Caco-2 (cell line): ENCODE data around the gene IRF2BP2. TPM values are rescaled to one million over a fixed set of nuclear protein-coding genes. Genes with fewer than 3 reads are reported as not detected.
A peak's percentile ranks its signal among the peaks of the same experiment; 100 is the strongest.

Experiments
- BruUV-seq: library from RNA; stranded (reverse); fragments of 400-500 nt; replicated peaks from 2 replicates; lab custom pipeline; 2021; lab: Mats Ljungman, UMichigan
- CTCF ChIA-PET: fragments of 300-600 bp; sonication (Branson Sonifier 250); formaldehyde crosslinking; loops from one replicate; lab custom pipeline; 2022; ENCODE audit warnings: antibody characterized with exemption; lab: Charles Lee
- POLR2A ChIA-PET: fragments of 300-600 bp; sonication (Branson Sonifier 250); formaldehyde crosslinking; loops from one replicate; lab custom pipeline; 2022; ENCODE audit warnings: antibody characterized with exemption; lab: Charles Lee
- DNase-seq, 2 experiments: peaks; one replicate each; pipeline versions ENCODE4 v3.0.0 to v3.0.0-alpha.2; 2020 to 2022
- H3K27me3 ChIP-seq: replicated peaks from 2 replicates; pipeline ENCODE4 v1.6.0; 2011; ENCODE audit warnings: low read length; ENCODE audit not compliant: control insufficient read depth, insufficient read depth
- H3K36me3 ChIP-seq: 2 replicates; pipeline ENCODE4 v1.5.1; 2011; ENCODE audit warnings: low read length; ENCODE audit not compliant: control insufficient read depth, insufficient read depth
- H3K4me1 ChIP-seq: fragments of 250-450 bp; sonication (Bioruptor Pico); 2 replicates; pipeline ENCODE4 v1.5.1; 2020; ENCODE audit warnings: mild to moderate bottlenecking
- H3K4me3 ChIP-seq: 2 replicates; pipeline ENCODE4 v1.5.1; 2011; ENCODE audit warnings: low read depth, mild to moderate bottlenecking, control low read depth, low read length
- H3K9me3 ChIP-seq: fragments of 250-450 bp; sonication (Bioruptor Pico); 2 replicates; pipeline ENCODE4 v1.5.1; 2020; ENCODE audit warnings: mild to moderate bottlenecking, moderate library complexity
- H3K27ac Mint-ChIP-seq: one replicate; pipeline ENCODE4 v1.8.0; 2022; ENCODE audit warnings: mixed read lengths; ENCODE audit not compliant: unreplicated experiment
- H3K27me3 Mint-ChIP-seq: one replicate; pipeline ENCODE4 v1.8.0; 2022; ENCODE audit warnings: mixed read lengths; ENCODE audit not compliant: insufficient read depth, unreplicated experiment
- H3K36me3 Mint-ChIP-seq: one replicate; pipeline ENCODE4 v1.8.0; 2022; ENCODE audit warnings: mild to moderate bottlenecking, mixed read lengths; ENCODE audit not compliant: insufficient read depth, unreplicated experiment
- H3K4me1 Mint-ChIP-seq: one replicate; pipeline ENCODE4 v1.8.0; 2022; ENCODE audit warnings: low read depth, mixed read lengths; ENCODE audit not compliant: unreplicated experiment
- H3K4me3 Mint-ChIP-seq: one replicate; pipeline ENCODE4 v1.8.0; 2022; ENCODE audit warnings: mild to moderate bottlenecking, moderate library complexity, mixed read lengths; ENCODE audit not compliant: unreplicated experiment
- H3K9me3 Mint-ChIP-seq: one replicate; pipeline ENCODE4 v1.8.0; 2022; ENCODE audit warnings: mixed read lengths; ENCODE audit not compliant: unreplicated experiment
- CTCF ChIP-seq, 2 experiments: fragments of 200-600 bp in 1 of 2; IDR thresholded peaks; 1 replicate in 1 of 2; 2 replicates in 1 of 2; pipeline versions ENCODE4 v1.5.1 to v1.8.0; 2011 to 2022; ENCODE audit warnings: antibody characterized with exemption in 1 of 2, control low read depth in 1 of 2, inconsistent platforms in 1 of 2, low read depth in 1 of 2, low read length in 1 of 2, mild to moderate bottlenecking in 1 of 2, moderate library complexity in 1 of 2; ENCODE audit not compliant: insufficient read depth in 1 of 2, severe bottlenecking in 1 of 2, unreplicated experiment in 1 of 2
- intact Hi-C: fragments of 100-400 bp; cut with micrococcal nuclease; formaldehyde crosslinking; loops from one replicate; pipeline ENCODE4 v1.10.0; 2022; ENCODE audit not compliant: unreplicated experiment
- total RNA-seq: library from RNA; stranded (reverse); gene quantifications from 2 replicates; pipeline ENCODE4 v1.2.3, GENCODE V29; 2022

The IRF2BP2 gene
- total RNA-seq, 1 experiment from 2014 or later = 135 TPM

- H3K9me3 ChIP-seq = no peaks in the 10 kb centered on the region
- BruUV-seq = no TSS peak
- no peak overlapping the region for H3K4me3 ChIP-seq
- DNase-seq = no peak
- no peaks in the 10 kb centered on the region for H3K27me3 Mint-ChIP-seq
- H3K27ac Mint-ChIP-seq = peak overlapping the region; percentile 86
- intact Hi-C loops = loop anchor here (1.0 to 10.0 kb wide), 2 partner anchors 19 to 885 kb away; partner anchors contain the start of gene B3GALNT2
- H3K36me3 Mint-ChIP-seq = no peaks in the 10 kb centered on the region
- H3K4me3 Mint-ChIP-seq = peak overlapping the region; percentile 55
- TF ChIP-seq CTCF (IDR thresholded peaks at IDR 0.05; ENCODE audit: insufficient read depth in 1 of 2, low read depth in 1 of 2, low read length in 1 of 2, severe bottlenecking in 1 of 2, unreplicated experiment in 1 of 2) = no peak
- CTCF ChIA-PET = interaction anchor here (0.5 to 0.7 kb wide), 3 partner anchors 20 to 104 kb away, joined by 3 to 4 read pairs (median 3); no protein-coding TSS in a partner anchor
- H3K4me1 Mint-ChIP-seq = peaks cover 63% of the 10 kb centered on the region
- no peaks in the 10 kb centered on the region for H3K36me3 ChIP-seq
- no peaks in the 10 kb centered on the region for H3K9me3 Mint-ChIP-seq
- POLR2A ChIA-PET = interaction anchor here (1.0 to 1.4 kb wide), 2 partner anchors 8 to 20 kb away, joined by 4 read pairs; no protein-coding TSS in a partner anchor
- no peaks in the 10 kb centered on the region for H3K27me3 ChIP-seq
- peaks cover 76% of the 10 kb centered on the region for H3K4me1 ChIP-seq
Observed at GRCh38 chr1:234619794-234620247, 9.8 kb upstream of the IRF2BP2 start.

- H3K4me3 Mint-ChIP-seq = peak overlapping the region; percentile 14
- no peaks in the 10 kb centered on the region for H3K27me3 ChIP-seq
- H3K27me3 Mint-ChIP-seq = no peaks in the 10 kb centered on the region
- H3K4me1 ChIP-seq = peaks cover 75% of the 10 kb centered on the region
- BruUV-seq = no TSS peak
- no peak for TF ChIP-seq CTCF (IDR thresholded peaks at IDR 0.05; ENCODE audit: insufficient read depth in 1 of 2, low read depth in 1 of 2, low read length in 1 of 2, severe bottlenecking in 1 of 2, unreplicated experiment in 1 of 2)
- H3K27ac Mint-ChIP-seq = peak overlapping the region; percentile 86
- H3K9me3 ChIP-seq = no peaks in the 10 kb centered on the region
- H3K4me3 ChIP-seq = no peak overlapping the region
- no peak for DNase-seq
- intact Hi-C loops = loop anchor here (10.0 kb wide), 1 partner anchor 886 kb away; the partner anchor contains the start of gene B3GALNT2
- no peaks in the 10 kb centered on the region for H3K36me3 Mint-ChIP-seq
- peaks cover 57% of the 10 kb centered on the region for H3K4me1 Mint-ChIP-seq
- POLR2A ChIA-PET = interaction anchor here (0.6 kb wide), 1 partner anchor 9 kb away, joined by 3 read pairs; no protein-coding TSS in a partner anchor
- H3K9me3 Mint-ChIP-seq = no peaks in the 10 kb centered on the region
- CTCF ChIA-PET = no interaction called here
- no peaks in the 10 kb centered on the region for H3K36me3 ChIP-seq
Observed at GRCh38 chr1:234619071-234619480, 9.1 kb upstream of the IRF2BP2 start.

GRCh38 chr1:234618737-234619049, 8.7 kb upstream of the IRF2BP2 start:
- intact Hi-C loops = loop anchor here (10.0 kb wide), 1 partner anchor 886 kb away; the partner anchor contains the start of gene B3GALNT2
- POLR2A ChIA-PET = interaction anchor here (0.6 kb wide), 1 partner anchor 9 kb away, joined by 3 read pairs; no protein-coding TSS in a partner anchor
- no peaks in the 10 kb centered on the region for H3K36me3 Mint-ChIP-seq
- no peak for DNase-seq
- H3K4me3 Mint-ChIP-seq = no peak overlapping the region
- no peaks in the 10 kb centered on the region for H3K36me3 ChIP-seq
- CTCF ChIA-PET = no interaction called here
- no peaks in the 10 kb centered on the region for H3K9me3 ChIP-seq
- no TSS peak for BruUV-seq
- H3K4me1 ChIP-seq = peaks cover 75% of the 10 kb centered on the region
- H3K27me3 ChIP-seq = no peaks in the 10 kb centered on the region
- peaks cover 57% of the 10 kb centered on the region for H3K4me1 Mint-ChIP-seq
- TF ChIP-seq CTCF (IDR thresholded peaks at IDR 0.05; ENCODE audit: insufficient read depth in 1 of 2, low read depth in 1 of 2, low read length in 1 of 2, severe bottlenecking in 1 of 2, unreplicated experiment in 1 of 2) = no peak
- no peaks in the 10 kb centered on the region for H3K9me3 Mint-ChIP-seq
- H3K27ac Mint-ChIP-seq = peak overlapping the region; percentile 86
- H3K4me3 ChIP-seq = no peak overlapping the region
- no peaks in the 10 kb centered on the region for H3K27me3 Mint-ChIP-seq
